HTERT RPE-1 (cell line): ENCODE results near the gene MINDY4.
"Not testable (repeated sequence)": the region's sequence is repeated elsewhere in the genome, so short reads cannot be mapped to it uniquely, and the experiment has no call there.

ENCODE experiments used
- in situ Hi-C: fragments of 300-500 bp; cut with MboI; formaldehyde crosslinking; loops from 4 replicates; pipeline ENCODE4 v1.14.3; 2020; ENCODE audit warnings: low sequenced_read_pairs

The MINDY4 gene

DNA sequence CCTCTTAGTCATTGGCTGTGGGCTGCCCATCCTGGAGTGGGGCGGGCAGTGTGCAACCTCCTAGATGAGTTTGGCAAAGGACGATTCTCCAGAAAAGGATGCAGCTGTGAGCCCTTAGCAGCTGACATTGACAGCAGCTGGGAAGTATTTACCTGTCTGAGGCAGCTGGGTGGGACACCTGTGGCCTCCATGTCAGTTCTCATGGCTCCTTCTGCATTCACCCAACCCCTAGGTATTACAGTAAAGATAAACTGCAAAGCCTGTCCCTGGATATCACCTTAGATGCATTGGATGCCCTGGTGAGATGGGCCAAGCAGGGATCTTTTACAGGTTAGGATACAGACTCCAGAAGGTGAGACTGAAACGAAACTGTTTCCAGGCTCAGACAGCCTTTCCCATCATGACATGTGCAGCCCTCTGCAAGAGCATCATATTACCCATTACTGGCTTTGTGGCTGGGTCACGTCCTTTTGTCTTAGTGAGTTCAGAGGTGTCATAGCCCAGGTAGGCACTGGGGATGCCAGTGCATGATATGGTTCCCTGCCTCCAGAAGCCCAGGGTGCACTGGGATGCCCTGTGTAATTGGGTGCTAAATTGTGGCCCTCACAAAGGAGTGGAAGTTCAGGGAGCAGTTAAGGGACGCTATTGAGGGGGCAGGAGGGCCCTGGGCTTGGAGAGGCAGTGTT lies 28.9 kb downstream of the MINDY4 start:
- in situ Hi-C loops, result no loop called here

DNA sequence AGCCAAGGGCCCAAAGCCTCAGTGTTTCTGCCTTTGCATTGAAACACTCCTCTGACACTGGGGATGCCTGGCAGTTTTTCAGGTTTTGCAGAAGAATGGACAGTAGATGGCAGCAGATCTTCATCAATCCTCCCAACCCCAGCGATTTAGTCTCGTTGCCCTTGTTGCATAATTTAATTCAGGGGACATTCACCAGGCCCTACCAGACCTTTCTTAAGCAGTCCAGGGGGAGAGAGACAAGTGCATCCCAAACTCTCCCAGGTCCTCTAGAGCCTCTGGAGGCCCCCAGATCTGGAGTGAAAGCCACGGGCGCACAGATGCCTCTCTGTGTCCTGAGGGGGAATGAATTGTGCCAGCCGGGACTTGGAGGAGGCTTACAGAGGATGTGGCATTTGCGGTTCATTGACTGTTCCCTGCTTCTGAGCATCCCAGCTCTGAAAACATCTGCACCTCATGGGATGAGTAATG lies 29.6 kb downstream of the MINDY4 start:
- in situ Hi-C loops, result no loop called here

DNA sequence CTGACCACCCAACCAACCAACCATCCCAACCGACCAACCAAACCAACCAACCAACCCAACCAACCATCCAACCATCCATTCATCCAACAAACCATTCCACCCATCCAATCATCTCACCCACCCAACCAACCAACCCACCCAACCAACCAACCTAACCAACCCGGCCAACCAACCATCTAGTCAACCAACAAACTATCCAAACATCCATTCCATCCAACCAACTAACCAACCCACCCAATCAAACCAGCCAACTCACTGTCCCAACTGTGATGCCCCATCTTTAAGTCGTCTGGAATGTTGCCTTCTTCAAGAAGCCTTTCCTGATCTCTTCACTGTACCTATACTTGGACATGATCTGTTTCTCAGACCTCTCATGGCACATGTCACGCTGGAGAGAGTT lies 31.6 kb downstream of the MINDY4 start:
- in situ Hi-C loops, result no loop called here

DNA sequence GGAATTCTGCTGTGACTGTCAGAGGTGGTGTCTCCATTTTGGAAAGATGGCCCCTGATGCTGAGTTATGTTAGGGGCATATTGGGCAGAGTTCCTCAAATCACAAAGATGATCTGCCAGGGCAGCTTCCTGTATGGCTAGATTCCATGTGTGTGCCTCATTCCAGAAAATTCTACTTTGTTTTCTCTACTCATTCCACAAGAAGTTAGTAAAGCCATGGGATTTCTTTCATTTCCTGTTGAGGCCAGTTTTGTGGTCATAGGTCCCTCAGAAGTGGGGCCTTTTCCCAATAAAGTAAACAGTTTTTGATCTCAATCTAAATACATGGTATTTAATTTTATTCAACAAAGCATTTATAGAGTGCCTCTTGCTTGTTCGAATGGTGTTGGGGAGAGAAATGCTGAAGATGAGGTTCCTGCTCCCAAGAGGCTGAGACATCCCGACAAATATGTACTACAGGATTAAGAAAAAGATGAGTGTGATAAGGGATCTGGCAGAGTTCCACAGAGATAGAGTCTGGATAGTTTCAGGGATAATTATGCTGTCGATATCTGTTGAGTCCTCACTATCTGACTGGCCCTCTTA lies 33.0 kb downstream of the MINDY4 start:
- in situ Hi-C loops, result no loop called here

DNA sequence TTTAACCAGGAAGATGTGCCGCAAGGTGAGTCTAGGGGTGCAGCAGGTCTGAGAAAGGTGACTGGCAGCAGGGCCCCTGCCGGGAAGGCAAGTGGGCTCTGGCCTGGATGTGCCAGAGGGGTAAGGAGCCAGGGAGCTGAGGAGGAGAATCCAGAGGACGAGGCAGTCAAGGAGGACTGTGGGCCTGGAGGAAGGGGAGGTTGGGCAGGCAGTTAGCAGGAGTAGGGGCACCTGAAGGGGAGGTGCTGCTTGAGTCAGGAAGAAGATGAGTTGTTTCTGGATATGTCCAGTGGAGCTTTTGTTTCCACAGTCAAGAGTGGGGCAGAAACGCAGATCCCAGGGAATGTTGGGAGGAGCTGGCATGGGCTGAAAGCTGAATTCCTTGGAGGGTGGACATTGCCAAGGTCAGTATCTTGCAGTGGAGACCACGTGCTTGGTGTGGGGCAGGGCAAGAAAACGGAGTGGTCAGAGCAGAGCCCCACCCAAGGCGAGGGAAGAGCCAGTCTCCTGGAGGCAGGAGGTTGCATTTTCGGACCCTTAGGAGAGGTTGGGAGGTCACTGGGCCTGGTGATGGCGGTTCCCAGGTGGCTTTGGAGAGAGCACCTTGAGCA lies 34.0 kb downstream of the MINDY4 start:
- in situ Hi-C loops, result no loop called here

DNA sequence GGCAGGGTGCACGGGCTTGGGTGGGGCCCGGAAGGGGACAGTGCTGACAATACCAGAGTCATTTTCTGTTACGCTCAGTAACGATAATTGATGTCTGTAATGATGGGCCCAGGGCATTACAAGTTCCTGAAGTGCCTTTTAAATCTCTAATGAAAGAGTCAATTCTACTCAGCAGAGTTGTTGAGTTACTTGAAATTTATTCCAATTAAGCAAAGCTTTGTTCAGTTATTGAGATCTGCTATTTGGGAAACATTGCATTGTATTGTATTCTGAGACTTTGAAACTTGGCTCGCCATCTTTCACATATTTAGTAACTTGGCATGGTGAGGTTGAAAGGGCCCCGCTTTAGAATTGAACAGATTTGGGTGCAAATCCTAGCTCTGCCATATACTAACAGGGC lies 34.7 kb downstream of the MINDY4 start:
- in situ Hi-C loops, result no loop called here

DNA sequence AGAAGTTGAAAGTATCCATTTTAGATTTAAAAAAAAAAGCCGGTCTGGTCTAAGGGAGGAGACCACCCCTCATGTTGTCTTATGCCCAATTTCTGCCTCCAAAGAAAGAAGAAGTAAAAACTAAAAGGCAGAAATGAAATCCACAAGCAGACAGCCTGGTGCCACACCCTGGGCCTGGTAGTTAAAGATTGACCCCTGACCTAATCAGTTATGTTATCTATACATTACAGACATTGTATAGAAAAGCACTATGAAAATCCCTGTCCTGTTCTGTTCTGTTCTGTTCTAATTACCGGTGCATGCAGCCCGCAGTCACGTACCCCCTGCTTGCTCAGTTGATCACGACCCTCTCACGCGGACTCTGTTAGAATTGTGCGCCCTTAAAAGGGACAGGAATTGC lies 36.3 kb downstream of the MINDY4 start:
- in situ Hi-C loops, result not testable (repeated sequence)

DNA sequence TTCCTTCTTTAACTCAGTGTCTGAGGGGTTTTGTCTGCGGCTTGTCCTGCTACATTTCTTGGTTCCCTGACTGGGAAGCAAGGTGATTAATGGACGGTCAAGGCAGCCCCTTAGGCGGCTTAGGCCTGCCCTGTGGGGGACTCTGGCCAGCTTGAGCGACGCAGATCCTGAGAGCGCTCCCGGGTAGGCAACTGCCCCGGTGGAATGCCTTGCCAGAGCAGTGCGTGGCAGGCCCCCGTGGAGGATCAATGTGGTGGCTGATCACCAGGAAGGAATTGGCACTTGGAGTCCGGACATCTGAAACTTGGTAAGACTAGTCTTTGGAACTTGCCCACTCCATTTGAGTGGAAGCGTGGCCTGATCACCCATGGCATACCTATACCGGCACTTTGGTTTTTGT lies 36.7 kb downstream of the MINDY4 start:
- in situ Hi-C loops, result not testable (repeated sequence)

DNA sequence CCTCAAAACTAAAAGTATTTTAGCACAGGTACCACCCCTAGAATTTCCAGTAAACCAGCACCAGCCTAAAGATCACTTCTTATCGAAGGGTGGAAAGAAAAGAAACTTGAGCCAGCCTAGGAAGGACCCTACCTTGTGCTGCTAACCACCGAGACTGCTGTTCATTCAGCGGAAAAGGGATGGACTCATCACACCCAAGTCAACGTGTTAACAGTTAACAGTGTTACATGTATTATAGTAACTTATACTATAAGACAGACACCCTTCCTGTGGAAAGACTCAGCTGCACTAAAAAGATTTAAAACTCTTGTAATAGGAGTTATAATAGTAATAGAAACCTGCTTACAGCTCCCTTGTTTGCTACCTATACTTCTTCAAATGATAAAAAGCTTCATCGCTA lies 39.8 kb downstream of the MINDY4 start:
- in situ Hi-C loops, result no loop called here

DNA sequence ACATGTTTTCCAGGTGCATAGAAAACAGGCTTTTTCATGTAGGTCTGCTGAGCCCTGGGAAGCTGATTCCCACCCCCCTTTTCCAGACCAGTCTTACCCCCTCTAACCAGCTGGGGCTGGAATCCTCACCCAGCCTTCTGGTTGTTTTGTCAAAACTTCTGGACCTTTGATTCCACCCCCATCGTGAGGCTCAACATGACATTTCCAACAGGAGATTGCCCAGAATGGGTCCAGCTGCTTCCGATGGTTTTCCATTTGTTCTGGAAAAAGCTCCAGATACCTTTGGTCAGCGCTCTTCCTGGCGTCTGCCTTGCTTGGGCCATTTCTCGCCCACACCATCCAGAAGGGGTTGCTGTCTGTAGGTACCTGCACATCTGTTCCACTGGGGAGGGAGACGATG lies 41.5 kb downstream of the MINDY4 start:
- in situ Hi-C loops, result no loop called here

DNA sequence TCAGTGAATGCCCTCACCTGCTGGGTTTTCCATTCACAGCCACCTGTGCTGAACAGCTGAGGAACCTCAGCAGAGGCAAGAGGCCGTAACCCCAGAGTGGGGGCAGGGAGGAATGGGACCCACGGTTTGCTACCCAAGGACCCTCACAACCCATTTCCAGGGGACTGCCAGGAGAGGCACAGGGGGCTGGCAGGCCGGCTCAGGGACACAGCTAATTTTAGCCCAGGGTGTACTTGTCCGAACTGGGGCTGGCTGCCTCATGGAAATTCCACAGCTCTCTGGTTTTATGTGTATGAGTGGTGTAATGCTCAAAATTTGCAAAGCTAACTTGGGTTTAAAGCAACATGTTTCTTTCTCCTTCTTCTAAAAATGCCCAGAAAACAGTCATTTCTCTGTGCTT lies 42.2 kb downstream of the MINDY4 start:
- in situ Hi-C loops, result no loop called here

DNA sequence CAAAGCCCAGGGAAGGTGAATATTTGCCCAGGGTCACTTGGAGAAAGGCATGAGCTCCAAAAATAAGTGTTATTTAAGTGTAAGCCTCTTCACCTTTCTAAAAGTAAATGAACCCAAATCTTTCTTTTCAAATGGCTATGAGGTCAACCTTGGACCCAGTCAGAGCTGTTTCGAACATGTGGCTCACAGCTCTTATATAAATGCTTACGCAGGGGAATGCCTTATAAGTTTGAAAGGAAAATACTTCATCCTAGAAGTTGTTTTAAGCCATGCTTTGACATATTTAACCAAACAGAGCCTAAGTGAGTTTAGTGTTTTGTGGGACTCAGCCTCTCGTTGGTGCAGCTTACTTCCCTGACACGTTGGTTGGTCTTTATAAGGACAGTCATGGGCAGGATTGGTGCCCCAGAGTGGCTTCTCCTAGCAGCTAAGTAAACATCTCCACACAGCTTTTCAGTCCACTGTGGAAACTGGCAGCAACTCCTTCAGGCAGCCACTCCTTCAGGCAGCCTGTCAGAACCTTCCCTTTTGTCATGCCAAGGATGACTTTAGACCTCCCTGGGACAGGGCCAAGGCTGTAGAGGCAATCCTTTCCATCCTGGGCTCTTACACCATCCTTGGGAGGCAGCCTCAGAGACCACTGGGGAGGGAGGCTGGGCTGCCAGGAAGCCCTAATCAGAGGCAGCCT lies 43.6 kb downstream of the MINDY4 start:
- in situ Hi-C loops, result no loop called here

DNA sequence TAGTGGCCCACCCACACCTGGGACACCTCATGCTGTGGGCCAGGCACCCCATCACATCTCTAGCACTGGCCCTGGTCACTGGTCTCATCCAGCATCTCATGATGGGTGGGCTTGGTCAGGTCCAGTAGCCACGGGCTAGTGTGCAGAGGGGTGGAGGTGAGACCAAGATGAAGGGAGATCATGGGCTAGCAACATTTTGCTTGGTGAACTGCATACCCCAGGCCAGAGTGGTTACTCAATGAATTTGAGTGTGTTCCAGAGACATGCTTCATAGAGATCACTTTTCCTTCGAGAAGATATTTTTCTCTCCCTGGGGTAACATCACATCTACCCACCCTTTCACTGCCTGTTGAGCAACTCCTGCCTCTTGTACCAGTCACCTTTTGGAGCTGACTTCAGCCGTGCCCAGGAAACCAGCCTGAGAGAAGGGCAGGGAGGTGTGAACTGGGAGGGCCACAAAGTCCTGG lies 44.2 kb downstream of the MINDY4 start:
- in situ Hi-C loops, result no loop called here

DNA sequence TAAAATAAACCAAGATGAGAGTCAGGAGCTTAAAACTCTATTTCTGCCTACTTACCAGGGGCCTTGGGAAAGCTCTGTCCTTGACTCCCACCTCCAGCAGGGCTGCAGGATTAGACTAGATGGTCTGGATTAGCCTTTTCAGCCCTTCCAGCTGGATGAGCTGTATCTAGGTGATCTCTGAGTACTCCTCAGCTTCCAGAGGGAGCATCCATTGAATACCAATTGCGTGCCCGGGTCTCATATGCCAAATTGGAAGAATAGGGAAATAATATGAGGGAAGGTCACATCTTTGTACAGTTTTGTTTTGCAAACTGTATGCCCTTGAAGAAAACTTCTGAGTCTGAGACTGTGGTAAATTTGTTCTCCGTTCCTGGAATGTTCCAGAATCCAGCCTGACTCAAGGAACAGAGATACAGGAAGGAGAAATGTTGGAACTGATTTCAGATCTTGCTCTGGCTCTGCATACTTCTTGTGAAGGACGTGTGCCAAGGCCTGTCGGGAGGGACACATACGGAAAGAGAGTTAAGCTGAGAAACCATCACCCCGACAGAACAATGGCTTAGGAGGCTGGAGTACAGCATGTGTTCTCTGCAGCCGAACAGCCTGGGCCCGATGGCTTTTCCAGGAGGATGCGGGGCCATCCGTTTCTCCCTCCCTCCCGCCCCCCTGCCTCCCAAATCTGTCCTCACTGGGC lies 44.9 kb downstream of the MINDY4 start:
- in situ Hi-C loops, result no loop called here

DNA sequence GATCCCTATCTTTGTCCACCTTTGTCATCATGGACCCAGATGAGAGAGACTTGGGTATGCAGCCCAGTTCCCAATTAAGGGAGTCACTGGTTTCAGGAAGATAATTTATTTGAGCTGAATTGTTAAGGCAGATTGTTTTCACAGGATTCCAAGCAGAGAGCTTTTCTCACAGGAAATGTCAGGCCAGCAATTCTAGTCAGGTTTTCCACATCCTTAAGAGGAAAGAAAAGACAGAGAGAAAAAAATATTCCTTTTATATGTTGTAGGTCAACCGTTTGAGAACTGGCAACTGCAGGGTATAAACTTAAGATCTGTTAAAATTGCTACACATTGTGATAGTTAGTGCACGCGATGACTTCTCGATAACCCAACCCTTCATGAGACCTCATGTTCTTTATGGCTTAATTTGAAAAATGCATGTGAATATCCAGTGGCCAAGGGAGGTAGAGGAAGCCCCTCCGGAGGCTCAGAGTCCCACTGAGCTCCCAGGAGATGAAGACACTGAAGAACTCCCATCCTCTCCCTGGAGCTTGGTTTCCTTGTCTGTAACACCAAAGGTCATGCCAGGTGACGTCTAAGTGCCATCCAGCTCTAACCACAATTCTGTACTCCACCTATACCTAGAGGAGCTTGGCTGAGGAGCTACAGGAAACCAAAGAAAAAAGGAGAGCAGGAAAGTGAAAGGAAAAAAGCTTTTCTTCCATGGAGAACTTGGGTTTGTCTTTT lies 45.6 kb downstream of the MINDY4 start:
- in situ Hi-C loops, result no loop called here

DNA sequence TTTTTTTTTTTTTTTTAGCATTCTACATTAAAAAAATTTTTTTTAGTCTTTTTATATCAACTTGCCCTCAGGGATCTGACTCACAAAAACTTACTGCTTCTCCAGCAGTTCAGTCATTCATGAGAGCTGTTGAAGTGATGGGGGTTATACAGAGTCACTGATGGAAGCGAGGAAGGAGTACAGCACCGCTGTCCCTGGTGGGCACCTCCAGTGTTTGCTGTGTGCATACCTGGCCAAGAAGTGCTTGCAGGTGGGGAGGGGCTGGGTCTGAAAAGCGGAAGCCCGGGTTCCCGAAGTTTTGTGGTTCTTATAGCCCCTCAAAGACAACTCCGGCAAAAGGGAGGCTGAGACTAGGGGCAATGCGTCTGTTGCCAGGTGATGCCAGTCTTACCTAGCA lies 46.2 kb downstream of the MINDY4 start:
- in situ Hi-C loops, result no loop called here

DNA sequence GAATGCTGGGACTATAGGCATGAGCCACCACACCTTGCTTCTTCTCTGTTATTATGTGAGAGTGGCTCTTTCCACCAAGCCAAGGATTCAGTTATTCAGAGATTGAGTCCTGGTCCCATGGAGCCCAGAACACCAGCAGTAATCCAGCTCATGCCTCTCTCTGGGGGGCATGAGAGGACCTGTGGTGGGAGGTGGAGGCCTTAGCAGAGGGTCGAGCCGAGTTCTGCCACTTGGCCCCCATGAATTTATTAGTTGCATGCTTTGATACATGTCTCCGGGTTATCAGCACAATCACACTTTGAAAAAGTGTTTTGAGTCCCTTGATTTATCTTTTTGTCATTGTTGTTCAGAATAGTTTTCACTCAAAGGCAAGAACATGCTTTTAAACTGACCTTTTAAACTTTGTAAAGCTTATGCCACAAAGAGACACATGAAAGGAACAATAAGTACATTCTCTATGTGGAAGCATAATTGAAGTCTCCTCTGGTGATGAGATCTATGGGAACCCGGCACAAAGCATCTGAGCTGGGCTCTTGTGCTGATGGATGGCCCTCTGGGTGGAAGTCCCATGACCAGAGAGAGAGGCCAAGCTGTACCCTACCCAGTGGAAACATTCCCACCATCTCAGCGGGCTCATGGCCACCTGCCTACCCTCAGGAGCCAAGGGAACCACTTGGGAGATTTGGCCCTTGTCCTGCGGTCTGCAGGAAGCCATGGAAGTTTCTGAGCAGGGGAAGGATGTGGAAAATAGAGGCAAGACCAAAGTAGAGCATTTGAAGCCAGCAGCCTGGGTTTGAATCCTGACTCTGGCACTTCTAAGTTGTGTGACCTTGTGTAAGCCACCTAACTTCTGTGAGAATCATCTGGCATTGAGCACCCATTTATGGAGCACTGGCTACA lies 53.9 kb downstream of the MINDY4 start:
- in situ Hi-C loops, result no loop called here

DNA sequence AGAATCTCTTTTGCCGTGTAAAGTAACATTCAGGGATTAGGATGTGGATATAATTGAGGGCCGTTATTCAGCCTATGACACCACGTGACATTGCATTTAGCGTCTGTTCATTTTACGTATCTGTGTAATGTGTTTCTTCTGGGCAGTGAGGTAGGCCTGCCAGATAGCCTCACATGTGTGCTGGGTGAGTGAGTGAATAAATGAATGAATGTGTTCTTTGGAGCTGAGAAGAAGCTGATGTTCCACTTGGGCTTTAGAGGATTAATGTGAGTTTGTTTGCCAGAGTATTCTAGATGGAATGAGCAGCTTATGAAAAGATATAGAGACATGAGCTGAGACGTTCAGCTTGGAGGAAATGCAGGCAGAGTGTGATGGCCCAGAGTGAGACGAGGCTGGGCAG lies 55.0 kb downstream of the MINDY4 start:
- in situ Hi-C loops, result no loop called here

DNA sequence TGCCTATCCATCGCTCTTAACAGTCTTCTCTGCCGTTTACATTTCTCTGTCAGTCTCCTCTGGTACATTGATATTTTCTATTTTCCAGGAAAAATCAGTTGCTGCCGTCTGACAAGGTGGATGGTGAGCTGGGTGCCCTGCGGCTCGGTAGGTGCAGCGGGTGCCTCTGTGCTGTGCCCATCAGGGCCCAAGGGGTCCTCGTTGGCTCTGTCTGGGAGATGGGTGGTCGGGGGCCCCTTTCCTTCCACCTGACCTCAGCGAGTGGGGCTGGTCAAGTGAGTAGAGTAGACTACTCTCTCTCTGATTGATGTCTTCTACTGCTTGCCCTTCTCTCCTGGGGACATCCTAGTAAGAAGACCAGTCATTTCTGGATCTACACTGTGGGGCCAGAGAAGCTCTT lies 57.4 kb downstream of the MINDY4 start:
- in situ Hi-C loops, result no loop called here

DNA sequence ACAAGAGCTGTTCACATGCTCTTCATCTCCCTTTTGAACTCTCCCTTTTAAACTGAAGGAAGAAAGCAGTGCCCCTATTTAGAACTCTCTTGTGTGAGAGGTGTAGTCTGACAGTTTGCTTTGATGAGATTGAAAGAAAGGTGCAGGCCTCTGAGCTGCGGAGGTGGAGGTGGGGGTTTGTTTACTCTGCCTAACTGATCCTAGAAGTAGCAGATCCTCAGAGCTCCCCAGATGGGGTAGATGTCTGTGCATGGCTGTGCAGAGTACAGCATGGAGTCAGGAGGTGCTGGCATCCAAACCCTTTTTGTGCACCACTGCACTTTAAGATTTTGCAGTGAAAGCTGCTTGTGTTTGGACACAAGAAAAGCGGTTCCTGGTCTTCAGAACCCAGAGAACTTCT lies 58.3 kb downstream of the MINDY4 start:
- in situ Hi-C loops, result no loop called here
